ENCODE data around the gene SUCNR1.
"Not testable (repeated sequence)": the region's sequence is repeated elsewhere in the genome, so short reads cannot be mapped to it uniquely, and the experiment has no call there.

The SUCNR1 gene

GRCh38 chr3:151873398-151873797, at the start of gene SUCNR1:
SUCNR1 (plus strand) TSS chr3:151873643; CDS start chr3:151879893, 6,250 bp downstream.
- no peak for DNase-seq

DNA sequence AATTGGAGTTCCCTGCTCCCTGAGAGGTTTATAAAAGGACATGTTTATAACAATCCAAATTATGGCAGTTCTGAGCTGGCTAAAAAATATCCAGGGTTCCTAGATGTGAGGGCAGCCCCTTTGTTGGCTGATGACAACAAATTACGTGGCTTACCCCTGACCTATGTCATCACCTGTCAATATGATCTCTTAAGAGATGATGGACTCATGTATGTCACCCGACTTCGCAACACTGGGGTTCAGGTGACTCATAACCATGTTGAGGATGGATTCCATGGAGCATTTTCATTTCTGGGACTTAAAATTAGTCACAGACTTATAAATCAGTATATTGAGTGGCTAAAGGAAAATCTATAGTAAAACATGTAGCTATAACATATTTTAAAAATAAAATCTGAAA, 45.6 kb upstream of the SUCNR1 start:
- no peak for DNase-seq

GRCh38 chr3:151835751-151836525, 37.5 kb upstream of the SUCNR1 start:
- DNase-seq = no peak

- no peak for DNase-seq
These were observed 36.4 kb upstream of the SUCNR1 start for GRCh38 chr3:151837057-151837456.

DNA sequence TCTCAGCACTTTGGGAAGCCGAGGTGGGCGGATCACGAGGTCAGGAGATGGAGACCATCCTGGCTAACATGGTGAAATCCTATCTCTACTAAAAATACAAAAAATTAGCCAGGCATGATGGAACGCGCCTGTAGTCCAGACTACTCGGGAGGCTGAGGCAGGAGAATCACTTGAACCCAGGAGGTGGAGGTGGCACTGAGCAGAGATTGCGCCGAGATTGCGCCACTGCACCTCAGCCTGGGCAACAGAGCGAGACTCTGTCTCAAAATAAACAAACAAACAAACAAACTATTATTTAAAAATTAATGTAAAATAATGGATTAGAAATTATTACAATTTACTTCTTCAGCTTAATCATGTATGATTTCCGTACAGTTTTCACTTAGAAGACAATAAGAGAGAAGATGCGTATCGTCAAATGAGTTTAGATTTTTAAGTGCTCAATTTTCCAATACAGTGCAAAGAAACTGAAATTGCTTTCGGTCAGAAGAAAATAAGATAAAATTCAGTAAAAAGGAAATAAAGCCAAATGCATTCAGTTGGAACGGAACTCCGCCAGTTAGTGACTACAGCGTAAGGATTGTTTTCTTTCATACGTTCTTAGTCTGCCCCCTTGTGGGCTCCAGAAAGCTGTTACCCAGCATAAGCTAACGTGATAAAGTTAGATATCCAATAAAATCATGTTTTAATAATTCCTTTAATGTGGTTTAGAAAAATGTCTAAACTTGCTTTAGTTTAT, 34.7 kb upstream of the SUCNR1 start:
- DNase-seq = peak; percentile 44

DNA sequence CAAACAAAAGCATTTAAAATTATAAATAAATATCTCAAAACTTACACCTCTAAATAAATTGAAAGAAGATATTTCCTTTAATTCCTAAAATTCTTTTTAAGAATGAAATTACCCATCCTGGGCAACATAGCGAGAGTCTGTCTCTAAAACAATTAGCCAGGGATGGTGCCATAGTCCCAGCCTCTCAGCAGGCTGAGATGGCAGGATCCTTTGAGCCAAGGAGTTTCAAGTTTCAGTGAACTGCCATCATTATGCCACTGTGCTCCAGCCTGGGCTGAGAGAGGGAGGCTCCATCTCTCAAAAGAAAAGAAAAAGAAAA, 34.2 kb upstream of the SUCNR1 start:
- no peak for DNase-seq

- DNase-seq = no peak
These were observed 31.6 kb upstream of the SUCNR1 start for GRCh38 chr3:151841801-151842200.

GRCh38 chr3:151843275-151843674, 30.2 kb upstream of the SUCNR1 start:
- DNase-seq = peak; percentile 26

DNA sequence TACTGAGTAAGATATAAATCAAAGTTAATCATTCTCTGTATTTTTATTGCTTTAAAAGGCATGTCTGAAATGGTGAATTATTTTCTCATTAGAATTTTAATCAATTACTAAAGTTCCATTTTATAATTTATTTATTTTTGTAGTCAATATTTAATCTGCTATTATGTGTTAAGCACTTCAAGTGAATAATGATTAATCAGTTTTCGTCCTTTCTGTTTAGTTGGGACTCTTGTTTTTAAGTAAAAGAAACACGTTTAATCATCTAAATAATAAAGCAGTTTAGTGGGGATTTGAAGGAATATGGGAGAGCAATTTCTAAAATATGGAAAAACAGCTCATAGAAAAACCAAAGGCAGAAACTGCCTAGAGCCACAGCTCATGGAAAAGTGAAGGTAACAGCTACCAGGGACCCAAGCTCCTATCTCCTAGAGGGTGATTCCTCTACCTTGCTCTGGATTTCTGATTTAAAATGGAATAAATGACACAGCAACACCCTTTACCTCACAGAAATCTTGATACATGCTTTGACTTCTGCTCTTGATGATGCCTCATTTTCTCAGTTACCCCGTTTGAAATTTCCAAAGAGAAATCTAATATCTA, 28.0 kb upstream of the SUCNR1 start:
- no peak for DNase-seq

DNA sequence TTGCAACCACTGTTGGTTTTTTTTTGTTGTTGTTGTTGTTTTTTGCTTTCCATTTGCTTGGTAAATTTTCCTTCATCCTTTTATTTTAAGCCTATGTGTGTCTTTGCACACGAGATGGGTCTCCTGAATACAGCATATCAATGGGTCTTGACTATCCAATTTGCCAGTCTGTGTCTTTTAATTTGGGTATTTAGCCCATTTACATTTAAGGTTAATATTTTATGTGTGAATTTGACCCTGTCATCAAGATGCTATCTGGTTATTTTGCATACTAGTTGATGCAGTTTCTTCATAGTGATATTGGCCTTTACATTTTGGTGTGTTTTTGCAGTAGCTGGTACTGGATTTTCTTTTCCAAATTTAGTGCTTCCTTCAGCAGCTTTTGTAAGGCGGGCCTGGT, 23.4 kb upstream of the SUCNR1 start:
- not testable (repeated sequence) for DNase-seq

GRCh38 chr3:151852074-151852811, 21.2 kb upstream of the SUCNR1 start:
- DNase-seq = no peak

GRCh38 chr3:151856118-151856517, 17.3 kb upstream of the SUCNR1 start:
- DNase-seq = no peak

- DNase-seq = no peak
These were observed 16.8 kb upstream of the SUCNR1 start for GRCh38 chr3:151856641-151857040.

- no peak for DNase-seq
These were observed 14.2 kb upstream of the SUCNR1 start for GRCh38 chr3:151859233-151859673.

DNA sequence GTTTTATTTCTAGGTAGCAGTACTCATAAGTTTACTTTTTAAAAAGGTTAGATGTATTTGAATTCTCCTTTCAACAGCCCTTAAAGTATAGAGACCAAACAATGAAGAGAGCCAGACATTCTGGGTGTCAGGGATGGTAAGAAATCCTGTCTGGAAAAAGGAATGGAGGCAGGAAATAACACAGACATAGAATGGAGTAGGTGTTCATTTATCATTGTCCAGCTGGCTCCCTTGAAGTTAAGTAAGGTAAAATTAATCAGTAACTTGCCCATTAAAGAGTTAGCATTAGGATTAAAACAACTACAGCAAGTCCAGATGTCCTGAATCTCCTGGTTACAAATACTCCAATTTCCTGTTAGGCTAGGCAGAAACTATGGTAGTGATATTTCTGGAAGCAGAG, 13.5 kb upstream of the SUCNR1 start:
- no peak for DNase-seq

DNA sequence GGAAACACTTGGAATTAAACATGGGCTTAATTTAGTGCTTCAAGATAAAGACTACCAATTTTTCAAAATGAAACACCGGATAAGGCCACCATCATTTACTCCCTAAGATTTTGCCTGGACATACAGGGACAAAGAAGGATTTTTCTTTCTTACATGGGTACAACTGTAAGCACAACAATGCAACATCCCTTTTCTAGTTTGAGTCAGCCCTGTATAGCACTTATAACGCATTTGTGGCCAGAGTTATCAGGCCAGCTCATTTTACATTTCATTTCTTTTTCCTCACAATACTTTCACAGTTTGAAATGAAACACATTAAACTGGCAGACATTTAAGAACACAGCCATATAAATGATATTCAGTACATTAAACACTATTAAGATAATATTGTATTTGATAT, 9.8 kb upstream of the SUCNR1 start:
- no peak for DNase-seq

- DNase-seq = no peak
These were observed 8.9 kb upstream of the SUCNR1 start for GRCh38 chr3:151864423-151865101.

DNA sequence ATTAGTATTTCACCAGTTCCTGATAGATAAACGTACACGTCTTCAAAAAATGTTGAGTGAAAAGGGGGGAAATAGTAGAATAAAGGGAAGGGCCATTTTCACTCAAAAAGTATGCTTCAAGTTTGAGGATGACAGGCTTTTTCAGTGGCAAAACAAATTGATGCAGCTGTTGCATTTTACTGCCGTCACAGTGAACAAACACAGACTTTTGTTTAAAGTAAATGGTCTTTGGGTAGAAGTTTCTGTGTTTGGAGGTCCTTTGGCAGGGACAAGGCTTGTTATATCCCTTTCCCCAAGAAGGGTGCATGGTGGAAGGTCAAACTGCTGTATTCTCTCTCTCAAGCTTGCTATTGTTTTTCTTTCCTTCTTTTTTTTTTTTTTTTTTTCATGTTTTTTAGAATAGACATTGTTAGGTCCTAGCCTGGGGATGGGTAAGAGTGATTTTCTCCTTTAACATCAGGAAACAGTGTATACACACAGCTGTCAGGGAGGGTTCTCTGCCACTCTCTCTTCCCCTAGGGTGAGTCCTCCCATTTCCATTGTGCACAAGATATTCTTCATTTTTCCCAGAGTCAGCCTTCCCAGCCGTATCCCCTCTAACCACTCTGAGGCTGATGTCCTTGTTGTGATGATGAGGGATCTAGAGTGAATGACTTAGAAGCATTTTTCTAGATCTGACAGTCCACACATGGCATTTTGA, 6.6 kb upstream of the SUCNR1 start:
- no peak for DNase-seq

GRCh38 chr3:151867666-151868065, 5.8 kb upstream of the SUCNR1 start:
- no peak for DNase-seq

DNA sequence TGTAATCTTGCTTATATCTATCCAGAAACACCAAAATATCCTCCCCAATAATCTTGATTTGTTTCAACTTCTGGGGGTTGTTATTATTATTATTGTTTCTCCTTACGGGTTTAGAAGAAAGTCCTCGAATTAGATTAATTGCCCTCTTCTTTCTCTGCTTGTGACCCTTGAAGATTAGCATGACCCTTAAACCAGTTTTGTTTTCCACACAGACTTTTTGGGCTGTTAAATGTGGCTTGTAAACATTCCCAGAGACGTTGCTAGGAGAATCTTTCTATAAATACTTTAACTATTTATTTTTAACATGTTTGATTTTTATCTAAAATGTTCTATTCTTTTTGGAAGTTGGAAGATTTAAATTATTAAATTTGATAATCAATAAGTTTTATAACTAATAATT, 4.3 kb upstream of the SUCNR1 start:
- no peak for DNase-seq

DNA sequence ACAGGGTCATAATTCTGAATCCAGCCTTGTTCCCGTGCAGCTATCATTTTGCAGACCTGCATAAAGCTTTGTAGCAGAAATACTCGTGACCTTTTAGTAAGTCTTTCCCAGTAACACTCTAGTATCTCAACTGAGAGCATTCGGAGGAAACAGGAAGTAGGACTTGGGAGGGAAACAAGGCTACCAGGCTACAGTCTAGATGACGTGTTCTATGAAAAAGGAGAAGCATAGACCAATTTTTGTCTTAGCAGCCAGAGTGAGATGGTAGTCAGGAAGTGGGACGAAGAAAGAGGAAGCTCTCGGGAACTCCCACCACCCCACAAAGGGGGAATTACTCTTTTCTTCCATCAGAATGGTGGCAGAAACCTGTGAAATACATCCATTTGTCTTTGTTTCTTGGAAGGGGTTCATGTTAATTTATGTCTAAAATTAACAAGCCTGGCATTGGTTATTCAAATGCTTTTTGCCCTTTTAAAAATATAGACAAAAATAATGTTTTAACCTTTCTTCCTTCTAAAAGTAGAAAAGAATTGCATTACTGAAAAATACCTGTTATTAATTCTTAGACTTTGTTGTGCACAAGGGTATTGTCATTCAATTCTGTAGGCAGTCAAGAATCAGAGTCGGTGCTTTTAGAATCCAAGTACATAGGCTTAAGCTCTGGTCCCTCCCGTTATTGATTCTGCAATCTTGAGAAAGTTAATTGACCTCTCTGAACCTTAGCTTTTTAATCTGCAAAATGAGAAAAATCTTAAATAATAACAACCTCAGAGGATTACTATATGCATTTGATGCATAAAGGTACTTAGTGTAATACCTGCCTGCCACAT, 1.6 kb upstream of the SUCNR1 start:
- no peak for DNase-seq

Data from NCI-H1694 treated with DMSO at 0.1 percent for 48 hours (cell line).